HL-60/S4 (cell line): ENCODE results near the gene RHOT2.

ENCODE experiments used
- in situ Hi-C: fragments of 300-500 bp; cut with MboI; formaldehyde crosslinking; loops from 2 replicates; pipeline ENCODE4 v1.14.3; 2022; ENCODE audit warnings: low sequenced_read_pairs

The RHOT2 gene

GRCh38 chr16:632486-633335 is 35.2 kb upstream of the RHOT2 start:
- in situ Hi-C loops: no loop called here

- in situ Hi-C loops: no loop called here
Measured at GRCh38 chr16:633336-634050, 34.4 kb upstream of the RHOT2 start.

- in situ Hi-C loops: no loop called here
Measured at GRCh38 chr16:634051-634670, 33.8 kb upstream of the RHOT2 start.

- in situ Hi-C loops: no loop called here
Measured at GRCh38 chr16:634996-635395, 32.9 kb upstream of the RHOT2 start.

- in situ Hi-C loops: no loop called here
Measured at GRCh38 chr16:635573-636205, 32.2 kb upstream of the RHOT2 start.

GRCh38 chr16:636206-637080 is 31.5 kb upstream of the RHOT2 start, which contains the start of gene METTL26:
Gene METTL26 (minus strand): TSS chr16:636305. CDS start chr16:636290, 15 bp downstream.
- in situ Hi-C loops: no loop called here

- in situ Hi-C loops: no loop called here
Measured at GRCh38 chr16:637081-638018, 30.6 kb upstream of the RHOT2 start.

- in situ Hi-C loops: no loop called here
Measured at GRCh38 chr16:638034-638543, 29.8 kb upstream of the RHOT2 start.

GRCh38 chr16:638836-639235 is 29.1 kb upstream of the RHOT2 start:
- in situ Hi-C loops: no loop called here

- in situ Hi-C loops: no loop called here
Measured at GRCh38 chr16:640614-641013, 27.3 kb upstream of the RHOT2 start.

GRCh38 chr16:641326-642188 is 26.4 kb upstream of the RHOT2 start, which contains the start of gene MCRIP2:
Gene MCRIP2 (plus strand): TSS chr16:641828. CDS start chr16:641992, 164 bp downstream.
- in situ Hi-C loops: no loop called here

- in situ Hi-C loops: no loop called here
Measured at GRCh38 chr16:642189-643049, 25.5 kb upstream of the RHOT2 start.

- in situ Hi-C loops: no loop called here
Measured at GRCh38 chr16:643050-643368, 24.9 kb upstream of the RHOT2 start.

GRCh38 chr16:644556-644955 is 23.4 kb upstream of the RHOT2 start:
- in situ Hi-C loops: no loop called here

- in situ Hi-C loops: no loop called here
Measured at GRCh38 chr16:645852-646678, 21.9 kb upstream of the RHOT2 start.

GRCh38 chr16:646679-647172 is 21.2 kb upstream of the RHOT2 start:
- in situ Hi-C loops: no loop called here
